Measurements from ENCODE around the gene WDR6.

Gene WDR6

DNA sequence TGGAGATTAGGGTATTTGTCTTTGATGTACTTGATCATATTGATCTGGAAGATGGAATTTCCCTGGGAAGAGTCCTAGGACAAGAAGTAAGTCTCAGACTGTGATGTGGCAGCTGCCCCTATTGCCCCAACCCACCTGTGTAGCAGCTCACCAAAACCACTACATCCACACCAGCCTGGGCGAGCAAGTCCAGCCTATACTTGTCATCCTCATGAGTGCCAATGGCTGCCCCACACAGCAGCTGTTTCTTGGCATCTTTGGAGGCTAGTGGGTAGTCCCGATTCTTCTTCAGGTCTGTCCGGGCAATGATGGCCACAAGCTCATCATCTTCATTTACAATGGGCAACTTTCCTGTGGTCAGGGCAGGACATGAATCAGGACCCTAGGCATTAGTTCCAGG is 19.3 kb downstream of the WDR6 start:
- no peak overlapping the region for H3K9ac ChIP-seq (ENCODE audit: low read depth, low read length)

DNA sequence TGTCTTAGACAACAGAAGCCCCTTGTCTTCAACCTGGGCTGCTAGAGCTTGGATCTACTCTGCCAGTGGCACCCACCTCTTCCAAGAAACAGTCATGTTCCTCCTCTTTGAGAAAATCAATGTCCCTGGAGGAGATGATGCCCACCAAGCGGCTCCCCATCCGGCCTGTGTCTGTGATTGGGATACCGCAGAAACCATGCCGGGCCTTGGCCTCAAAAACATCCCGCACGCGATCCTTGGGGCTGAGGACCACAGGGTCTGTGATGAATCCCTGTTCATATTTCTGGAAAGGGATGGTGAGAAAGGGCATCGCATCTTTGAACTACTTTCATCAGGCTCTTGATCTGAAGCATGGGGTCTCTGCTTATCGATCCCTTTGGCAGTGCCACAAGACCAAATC is 20.4 kb downstream of the WDR6 start:
- peak overlapping the region; percentile 87 for H3K9ac ChIP-seq (ENCODE audit: low read depth, low read length)
- H3K4me3 ChIP-seq (ENCODE audit: low read depth in 1 of 2, low read length in 2 of 2): peak overlapping the region in 1 of 2 experiments; percentile 79; a peak in 2 of 4 replicates
- peaks cover 82% of the 10 kb centered on the region for H3K36me3 ChIP-seq (ENCODE audit: insufficient read depth, low read length)
- ATAC-seq (ENCODE audit: insufficient read depth, low read depth) (no peak), DNase-seq (no peak)
- H4K20me1 ChIP-seq (ENCODE audit: insufficient read depth, low read length): peaks cover 18% of the 10 kb centered on the region; the same call in 1 of the 2 replicates
- peak overlapping the region; percentile 86 for H3K4me2 ChIP-seq (ENCODE audit: insufficient read depth, low read length)
- peak overlapping the region; percentile 88 for H3K27ac ChIP-seq (ENCODE audit: low read length)
- peaks cover 68% of the 10 kb centered on the region for H3K4me1 ChIP-seq (ENCODE audit: insufficient read depth, low read length)
- TF ChIP-seq EZH2 (IDR thresholded peaks at IDR 0.05; ENCODE audit: borderline replicate concordance, low read depth, low read length, severe bottlenecking): no peak
- TF ChIP-seq, protein P1, sequence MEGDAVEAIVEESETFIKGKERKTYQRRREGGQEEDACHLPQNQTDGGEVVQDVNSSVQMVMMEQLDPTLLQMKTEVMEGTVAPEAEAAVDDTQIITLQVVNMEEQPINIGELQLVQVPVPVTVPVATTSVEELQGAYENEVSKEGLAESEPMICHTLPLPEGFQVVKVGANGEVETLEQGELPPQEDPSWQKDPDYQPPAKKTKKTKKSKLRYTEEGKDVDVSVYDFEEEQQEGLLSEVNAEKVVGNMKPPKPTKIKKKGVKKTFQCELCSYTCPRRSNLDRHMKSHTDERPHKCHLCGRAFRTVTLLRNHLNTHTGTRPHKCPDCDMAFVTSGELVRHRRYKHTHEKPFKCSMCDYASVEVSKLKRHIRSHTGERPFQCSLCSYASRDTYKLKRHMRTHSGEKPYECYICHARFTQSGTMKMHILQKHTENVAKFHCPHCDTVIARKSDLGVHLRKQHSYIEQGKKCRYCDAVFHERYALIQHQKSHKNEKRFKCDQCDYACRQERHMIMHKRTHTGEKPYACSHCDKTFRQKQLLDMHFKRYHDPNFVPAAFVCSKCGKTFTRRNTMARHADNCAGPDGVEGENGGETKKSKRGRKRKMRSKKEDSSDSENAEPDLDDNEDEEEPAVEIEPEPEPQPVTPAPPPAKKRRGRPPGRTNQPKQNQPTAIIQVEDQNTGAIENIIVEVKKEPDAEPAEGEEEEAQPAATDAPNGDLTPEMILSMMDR (IDR thresholded peaks at IDR 0.05; ENCODE audit: borderline replicate concordance, extremely low read depth, low read length, poor library complexity, severe bottlenecking): no peak
- H2AFZ ChIP-seq (ENCODE audit: low read depth, low read length): no peak overlapping the region
- H3K79me2 ChIP-seq (ENCODE audit: insufficient read depth, low read length): peaks cover 65% of the 10 kb centered on the region
- H3K27me3 ChIP-seq (ENCODE audit: insufficient read depth, low read length, poor library complexity): no peaks in the 10 kb centered on the region
- H3K9me3 ChIP-seq (ENCODE audit: insufficient read depth, low read length, severe bottlenecking): no peaks in the 10 kb centered on the region

More for the DNA sequence above, 19.3 kb downstream of the WDR6 start:
- Histone ChIP-seq H2AFZ (ENCODE audit: low read depth, low read length) (no peak overlapping the region), H3K36me3 (ENCODE audit: insufficient read depth, low read length) (peaks cover 78% of the 10 kb centered on the region), H3K4me1 (ENCODE audit: insufficient read depth, low read length) (peaks cover 72% of the 10 kb centered on the region), H4K20me1 (ENCODE audit: insufficient read depth, low read length) (peaks cover 21% of the 10 kb centered on the region; the same call in 1 of the 2 replicates), H3K4me2 (ENCODE audit: insufficient read depth, low read length) (peak overlapping the region; percentile 31; the same call in 1 of the 2 replicates), H3K9me3 (ENCODE audit: insufficient read depth, low read length, severe bottlenecking) (no peaks in the 10 kb centered on the region), H3K79me2 (ENCODE audit: insufficient read depth, low read length) (peaks cover 73% of the 10 kb centered on the region), H3K4me3 (ENCODE audit: low read depth in 1 of 2, low read length in 2 of 2) (no peak overlapping the region), H3K27ac (ENCODE audit: low read length) (no peak overlapping the region), H3K27me3 (ENCODE audit: insufficient read depth, low read length, poor library complexity) (no peaks in the 10 kb centered on the region)
- DNase-seq: no peak
- TF ChIP-seq EZH2 (IDR thresholded peaks at IDR 0.05; ENCODE audit: borderline replicate concordance, low read depth, low read length, severe bottlenecking): no peak
- TF ChIP-seq, protein P1 (IDR thresholded peaks at IDR 0.05; ENCODE audit: borderline replicate concordance, extremely low read depth, low read length, poor library complexity, severe bottlenecking): no peak
- ATAC-seq (ENCODE audit: insufficient read depth, low read depth): no peak

DNA sequence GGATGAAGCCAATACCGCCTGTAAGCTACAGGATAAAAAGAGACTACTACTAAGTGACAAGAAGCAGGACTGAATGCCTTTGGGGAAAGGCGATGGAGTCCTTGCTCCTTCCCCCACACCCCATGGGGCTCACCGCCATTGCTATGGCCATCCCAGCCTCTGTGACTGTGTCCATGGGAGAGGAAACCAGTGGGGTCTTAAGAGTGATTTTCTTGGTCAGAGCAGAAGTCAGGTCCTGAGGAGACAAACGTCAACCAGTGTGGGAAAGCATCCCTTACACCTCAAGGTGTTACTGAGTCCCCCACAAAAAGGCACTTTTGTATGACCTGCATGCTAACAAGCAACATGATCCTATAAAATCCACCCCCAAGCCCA is 21.1 kb downstream of the WDR6 start:
- Histone ChIP-seq H3K4me2 (ENCODE audit: insufficient read depth, low read length) (peak overlapping the region; percentile 86), H4K20me1 (ENCODE audit: insufficient read depth, low read length) (peaks cover 17% of the 10 kb centered on the region; the same call in 1 of the 2 replicates), H3K27me3 (ENCODE audit: insufficient read depth, low read length, poor library complexity) (no peaks in the 10 kb centered on the region), H3K79me2 (ENCODE audit: insufficient read depth, low read length) (peaks cover 59% of the 10 kb centered on the region), H3K27ac (ENCODE audit: low read length) (peak overlapping the region; percentile 88), H3K9me3 (ENCODE audit: insufficient read depth, low read length, severe bottlenecking) (no peaks in the 10 kb centered on the region), H3K9ac (ENCODE audit: low read depth, low read length) (peak overlapping the region; percentile 87), H3K36me3 (ENCODE audit: insufficient read depth, low read length) (peaks cover 82% of the 10 kb centered on the region), H3K4me3 (ENCODE audit: low read depth in 1 of 2, low read length in 2 of 2) (peak overlapping the region; percentile 67 to 79; a peak in 3 of 4 replicates), H3K4me1 (ENCODE audit: insufficient read depth, low read length) (peaks cover 62% of the 10 kb centered on the region), H2AFZ (ENCODE audit: low read depth, low read length) (no peak overlapping the region)
- ATAC-seq (ENCODE audit: insufficient read depth, low read depth) (no peak), DNase-seq (no peak)
- TF ChIP-seq, protein P1 (IDR thresholded peaks at IDR 0.05; ENCODE audit: borderline replicate concordance, extremely low read depth, low read length, poor library complexity, severe bottlenecking): no peak
- no peak for TF ChIP-seq EZH2 (IDR thresholded peaks at IDR 0.05; ENCODE audit: borderline replicate concordance, low read depth, low read length, severe bottlenecking)
